SU-DHL-6 (cell line): ENCODE data around the gene KRTCAP2.

ENCODE experiments used
- H2AFZ ChIP-seq: fragments of 200-600 bp; sonication (generic); 2 replicates; pipeline ENCODE4 v1.6.1; 2014; ENCODE audit warnings: low read depth, mild to moderate bottlenecking, moderate library complexity, mixed read lengths, antibody characterized with exemption, low read length; ENCODE audit not compliant: severe bottlenecking
- H3F3A ChIP-seq: fragments of 200-600 bp; shearing (Covaris generic); 2 replicates; pipeline ENCODE4 v1.6.0; 2016; ENCODE audit warnings: antibody characterized with exemption, mild to moderate bottlenecking; ENCODE audit not compliant: insufficient read depth
- H3K27ac ChIP-seq: fragments of 200-600 bp; sonication (generic); 2 replicates; pipeline ENCODE4 v1.5.1; 2016; ENCODE audit warnings: low read depth, mild to moderate bottlenecking, low read length, moderate library complexity, mixed read lengths
- H3K27me3 ChIP-seq: fragments of 200-600 bp; sonication (generic), shearing (Covaris generic); 2 replicates; pipeline ENCODE4 v1.6.0; 2014; ENCODE audit warnings: mild to moderate bottlenecking, low read length
- H3K36me3 ChIP-seq: fragments of 200-600 bp; sonication (generic); 2 replicates; pipeline ENCODE4 v1.6.1; 2014; ENCODE audit warnings: mild to moderate bottlenecking, low read length, mixed read lengths
- H3K4me2 ChIP-seq: fragments of 300-600, 200-600 bp; shearing (Covaris generic), sonication (generic); 2 replicates; pipeline ENCODE4 v1.6.0; 2014; ENCODE audit warnings: low read length, low read depth, mild to moderate bottlenecking; ENCODE audit not compliant: poor library complexity, severe bottlenecking
- H3K4me3 ChIP-seq: fragments of 200-600 bp; sonication (generic); 2 replicates; pipeline ENCODE4 v1.5.1; 2014; ENCODE audit warnings: antibody characterized with exemption, low read length, mild to moderate bottlenecking, mixed read lengths; ENCODE audit not compliant: insufficient read depth, poor library complexity, severe bottlenecking
- H3K79me2 ChIP-seq: fragments of 200-600 bp; sonication (generic); 2 replicates; pipeline ENCODE4 v1.6.1; 2014; ENCODE audit warnings: mild to moderate bottlenecking, low read length, moderate library complexity; ENCODE audit not compliant: insufficient read depth
- H3K9ac ChIP-seq: fragments of 200-600 bp; sonication (generic); 2 replicates; pipeline ENCODE4 v1.7.0; 2014; ENCODE audit warnings: mild to moderate bottlenecking, low read length
- H3K9me2 ChIP-seq: fragments of 200-600 bp; sonication (generic); replicated peaks from 2 replicates; pipeline ENCODE4 v1.6.1; 2014; ENCODE audit warnings: low read length; ENCODE audit not compliant: insufficient read depth
- H3K9me3 ChIP-seq: fragments of 200-600 bp; sonication (generic); 2 replicates; pipeline ENCODE4 v1.6.1; 2014; ENCODE audit warnings: low read length, mixed read lengths; ENCODE audit not compliant: insufficient read depth
- H4K20me1 ChIP-seq: fragments of 200-600 bp; sonication (generic); 2 replicates; pipeline ENCODE4 v1.6.1; 2014; ENCODE audit warnings: low read depth, mild to moderate bottlenecking, antibody characterized with exemption, low read length, moderate library complexity, mixed read lengths
- CTCF ChIP-seq: fragments of 200-600 bp; sonication (generic); IDR thresholded peaks from one replicate; pipeline ENCODE4 v1.5.1; 2017; ENCODE audit warnings: antibody characterized with exemption, mild to moderate bottlenecking, low read length, moderate library complexity; ENCODE audit not compliant: insufficient read depth, poor library complexity, severe bottlenecking
- EZH2phosphoT487 ChIP-seq: fragments of 200-600 bp; sonication (generic), shearing (Covaris generic); conservative IDR thresholded peaks from 2 replicates; pipeline ENCODE4 v1.6.1; 2018; ENCODE audit warnings: mild to moderate bottlenecking, antibody characterized with exemption, low read length, moderate library complexity, mixed read lengths

Gene KRTCAP2

GRCh38 chr1:155122308-155122707 lies 50.8 kb downstream of the KRTCAP2 start:
- H3K79me2 ChIP-seq = no peaks in the 10 kb centered on the region
- no peak overlapping the region for H2AFZ ChIP-seq
- no peak overlapping the region for H3K4me3 ChIP-seq
- no peaks in the 10 kb centered on the region for H3K27me3 ChIP-seq
- H3K36me3 ChIP-seq = no peaks in the 10 kb centered on the region
- no peak overlapping the region for H3K27ac ChIP-seq
- no peaks in the 10 kb centered on the region for H4K20me1 ChIP-seq
- TF ChIP-seq EZH2phosphoT487 (no peak), CTCF (no peak)
- H3K9ac ChIP-seq = no peak overlapping the region
- H3K9me3 ChIP-seq = no peaks in the 10 kb centered on the region
- no peak overlapping the region for H3K4me2 ChIP-seq
- no peaks in the 10 kb centered on the region for H3K9me2 ChIP-seq
- H3F3A ChIP-seq = no peaks in the 10 kb centered on the region

- no peaks in the 10 kb centered on the region for H3K9me3 ChIP-seq
- no peaks in the 10 kb centered on the region for H3K9me2 ChIP-seq
- H3K79me2 ChIP-seq = no peaks in the 10 kb centered on the region
- no peaks in the 10 kb centered on the region for H4K20me1 ChIP-seq
- H3K9ac ChIP-seq = no peak overlapping the region
- no peak overlapping the region for H2AFZ ChIP-seq
- H3K4me3 ChIP-seq = no peak overlapping the region
- H3K27me3 ChIP-seq = no peaks in the 10 kb centered on the region
- TF ChIP-seq EZH2phosphoT487 (no peak), CTCF (no peak)
- no peaks in the 10 kb centered on the region for H3F3A ChIP-seq
- no peak overlapping the region for H3K4me2 ChIP-seq
- no peaks in the 10 kb centered on the region for H3K36me3 ChIP-seq
- no peak overlapping the region for H3K27ac ChIP-seq
These were observed 51.9 kb downstream of the KRTCAP2 start for GRCh38 chr1:155121249-155121648.

- H3K36me3 ChIP-seq = no peaks in the 10 kb centered on the region
- H3K9me3 ChIP-seq = no peaks in the 10 kb centered on the region
- H3K9ac ChIP-seq = no peak overlapping the region
- TF ChIP-seq CTCF (no peak), EZH2phosphoT487 (no peak)
- no peaks in the 10 kb centered on the region for H3K9me2 ChIP-seq
- no peaks in the 10 kb centered on the region for H3K79me2 ChIP-seq
- no peak overlapping the region for H3K4me2 ChIP-seq
- H3F3A ChIP-seq = no peaks in the 10 kb centered on the region
- H4K20me1 ChIP-seq = no peaks in the 10 kb centered on the region
- no peak overlapping the region for H3K27ac ChIP-seq
- no peaks in the 10 kb centered on the region for H3K27me3 ChIP-seq
- no peak overlapping the region for H2AFZ ChIP-seq
- H3K4me3 ChIP-seq = no peak overlapping the region
These were observed 52.9 kb downstream of the KRTCAP2 start for GRCh38 chr1:155120253-155120652.
